Measurements from ENCODE around the gene USP35. TPM values are rescaled to one million over a fixed set of nuclear protein-coding genes. Genes with fewer than 3 reads are reported as not detected.

The USP35 gene
- total and polyA plus RNA-seq, 4 donors = 4.9 to 9.6 (median 5.6) TPM

DNA sequence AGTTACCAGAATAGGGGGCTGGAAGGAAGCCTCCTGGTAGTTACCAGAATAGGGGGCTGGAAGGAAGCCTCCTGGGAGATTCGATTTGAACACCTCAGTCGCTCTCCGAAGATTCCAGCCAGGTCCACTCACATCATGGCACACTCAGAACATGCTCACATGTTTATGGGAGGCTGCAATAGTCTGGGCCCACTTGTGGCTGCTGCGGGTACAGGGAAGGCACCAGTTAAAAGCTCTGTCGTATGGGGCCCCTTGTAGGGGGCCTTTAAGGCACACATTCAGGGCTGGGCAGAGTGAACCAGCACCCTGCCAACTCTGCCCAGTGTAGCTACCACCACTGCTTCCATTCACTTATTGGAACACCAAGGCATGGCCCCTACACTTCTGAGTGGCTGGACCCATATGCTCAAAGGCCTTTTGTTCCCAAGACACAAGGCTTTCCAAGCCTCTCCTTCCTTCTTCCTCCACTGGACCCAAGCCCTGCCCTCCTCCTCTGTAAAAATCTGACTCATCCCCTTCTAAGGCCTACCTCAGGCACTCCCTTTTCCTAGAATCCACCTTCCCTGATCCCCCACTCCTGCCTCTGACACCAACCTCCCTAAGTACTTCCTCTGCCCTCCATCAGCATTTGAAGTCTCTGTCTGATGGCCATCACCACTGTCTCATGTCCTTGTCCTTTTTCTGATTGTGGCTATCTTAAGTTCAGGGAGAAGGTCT is 28.0 kb downstream of the USP35 start:
- H3K27ac ChIP-seq (ENCODE audit: low read depth in 1 of 2, low read length in 1 of 2) = no peak overlapping the region
- WGBS, 2 donors = 95 to 100% methylated on average over 5 of the region's 5 CpGs
- peaks cover 0 to 2% (median 0%) of the 10 kb centered on the region in 5 donors for H3K4me1 ChIP-seq (ENCODE audit: control insufficient read depth in 5 of 5, insufficient read depth in 5 of 5, low read length in 5 of 5)
- no peaks in the 10 kb centered on the region for H3K9me3 ChIP-seq (ENCODE audit: control insufficient read depth in 4 of 4, insufficient read depth in 3 of 4, low read length in 3 of 4)
- no peak overlapping the region for H3K9ac ChIP-seq (ENCODE audit: insufficient read depth in 1 of 2, low read length in 2 of 2)
- DNase-seq (peak in 1 of 3 donors; percentile 6), ATAC-seq (ENCODE audit: insufficient read depth, low FRiP score) (no peak)
- H3K4me3 ChIP-seq = no peak overlapping the region
- TF ChIP-seq CTCF (IDR thresholded peaks at IDR 0.05; ENCODE audit: control extremely low read depth, extremely low read depth) = no peak
- H3K36me3 ChIP-seq (ENCODE audit: control insufficient read depth in 4 of 4, insufficient read depth in 4 of 4, low read length in 4 of 4) = peaks cover 17 to 68% (median 25%) of the 10 kb centered on the region in 4 donors
- no peaks in the 10 kb centered on the region for H3K27me3 ChIP-seq (ENCODE audit: control insufficient read depth in 3 of 3, insufficient read depth in 3 of 3, low read length in 2 of 3)

DNA sequence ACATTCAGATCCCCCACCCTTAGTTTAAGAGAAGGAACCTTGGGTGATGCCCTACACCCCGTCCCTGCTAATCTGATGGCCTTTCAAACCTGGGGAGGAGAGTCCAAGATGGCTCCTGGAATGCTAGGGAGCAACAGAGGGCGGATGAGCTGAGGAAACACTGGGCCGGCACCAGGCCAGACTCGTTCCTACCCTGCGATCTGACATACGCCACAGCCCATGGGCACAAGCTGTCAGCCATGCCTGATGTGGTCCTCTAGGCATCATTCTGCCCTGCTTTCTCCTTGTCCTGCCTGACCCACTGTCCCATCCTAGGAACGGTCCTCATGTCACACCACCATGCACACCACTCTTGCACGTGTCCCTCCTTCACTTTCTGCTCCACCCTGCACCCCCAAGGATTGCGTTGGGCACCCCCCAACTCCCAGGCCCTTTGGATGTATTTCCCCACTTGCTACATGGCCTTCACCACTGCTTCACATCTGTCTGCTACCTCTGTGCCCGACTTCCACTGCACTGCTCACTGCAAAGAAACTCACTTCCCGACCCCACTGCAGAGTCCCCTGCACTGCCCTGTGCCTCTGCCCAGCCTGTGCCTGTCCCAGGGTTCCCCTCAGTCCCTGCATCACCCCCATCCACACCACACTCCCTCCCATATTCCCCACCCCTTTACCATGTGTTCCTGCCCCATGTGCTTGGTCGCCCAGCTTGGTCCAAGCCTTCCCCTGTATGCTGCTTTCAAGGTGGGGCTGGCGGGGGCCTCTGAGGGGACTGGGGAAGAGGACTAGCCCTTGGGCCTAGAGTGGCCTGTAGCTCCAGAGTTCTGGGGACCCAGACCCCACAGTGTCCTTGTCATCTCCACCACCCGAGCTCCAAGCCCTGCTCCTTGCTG is 29.2 kb downstream of the USP35 start:
- H3K27me3 ChIP-seq (ENCODE audit: control insufficient read depth in 3 of 3, insufficient read depth in 3 of 3, low read length in 2 of 3) = no peaks in the 10 kb centered on the region
- no peak overlapping the region for H3K27ac ChIP-seq (ENCODE audit: low read depth in 1 of 2, low read length in 1 of 2)
- H3K4me3 ChIP-seq = no peak overlapping the region
- H3K9ac ChIP-seq (ENCODE audit: insufficient read depth in 1 of 2, low read length in 2 of 2) = no peak overlapping the region
- H3K4me1 ChIP-seq (ENCODE audit: control insufficient read depth in 5 of 5, insufficient read depth in 5 of 5, low read length in 5 of 5) = no peaks in the 10 kb centered on the region
- H3K9me3 ChIP-seq (ENCODE audit: control insufficient read depth in 4 of 4, insufficient read depth in 3 of 4, low read length in 3 of 4) = no peaks in the 10 kb centered on the region
- 94 to 99% methylated on average over 14 of the region's 14 CpGs for WGBS, 2 donors
- ATAC-seq (ENCODE audit: insufficient read depth, low FRiP score) = no peak
- H3K36me3 ChIP-seq (ENCODE audit: control insufficient read depth in 4 of 4, insufficient read depth in 4 of 4, low read length in 4 of 4) = peaks cover 18 to 73% (median 25%) of the 10 kb centered on the region in 4 donors
- DNase-seq = peak in 1 of 3 donors; percentile 8
- TF ChIP-seq CTCF (IDR thresholded peaks at IDR 0.05; ENCODE audit: control extremely low read depth, extremely low read depth) = no peak

GRCh38 chr11:78218707-78219492 is 30.2 kb downstream of the USP35 start:
- Histone ChIP-seq H3K27ac (ENCODE audit: low read depth in 1 of 2, low read length in 1 of 2) (no peak overlapping the region), H3K4me1 (ENCODE audit: control insufficient read depth in 5 of 5, insufficient read depth in 5 of 5, low read length in 5 of 5) (no peaks in the 10 kb centered on the region), H3K36me3 (ENCODE audit: control insufficient read depth in 4 of 4, insufficient read depth in 4 of 4, low read length in 4 of 4) (peaks cover 18 to 72% (median 26%) of the 10 kb centered on the region in 4 donors), H3K9me3 (ENCODE audit: control insufficient read depth in 4 of 4, insufficient read depth in 3 of 4, low read length in 3 of 4) (no peaks in the 10 kb centered on the region), H3K4me3 (no peak overlapping the region), H3K9ac (ENCODE audit: insufficient read depth in 1 of 2, low read length in 2 of 2) (no peak overlapping the region), H3K27me3 (ENCODE audit: control insufficient read depth in 3 of 3, insufficient read depth in 3 of 3, low read length in 2 of 3) (no peaks in the 10 kb centered on the region)
- ATAC-seq (ENCODE audit: insufficient read depth, low FRiP score) (no peak), DNase-seq (peak in 1 of 3 donors; percentile 10)
- WGBS, 2 donors = 91 to 98% methylated on average over 11 of the region's 11 CpGs
- no peak for TF ChIP-seq CTCF (IDR thresholded peaks at IDR 0.05; ENCODE audit: control extremely low read depth, extremely low read depth)

Measured in lung (tissue), 12 donors.